Activated CD4-positive, alpha-beta T cell treated with anti-CD3 and anti-CD28 coated beads, Interleukin-2, amount 10 ng/mL, durations not matched to agents 7 days and 5 days (primary cell): ENCODE results near the gene CECR2. TPM values are rescaled to one million over a fixed set of nuclear protein-coding genes. Genes with fewer than 3 reads are reported as not detected.

ENCODE experiments used
- CTCF ChIA-PET: fragments of 350-600 bp; sonication (Branson Sonifier 250); formaldehyde crosslinking; loops from one replicate; lab custom pipeline; 2021; ENCODE audit warnings: antibody characterized with exemption; lab: Charles Lee
- POLR2A ChIA-PET: fragments of 350-600 bp; sonication (Branson Sonifier 250); formaldehyde crosslinking; loops from one replicate; lab custom pipeline; 2021; ENCODE audit warnings: antibody characterized with exemption; lab: Charles Lee
- DNase-seq: peaks from one replicate; pipeline ENCODE4 v3.0.0-alpha.2; 2020
- H3K27ac Mint-ChIP-seq: one replicate; pipeline ENCODE4 v1.8.0; 2021; ENCODE audit warnings: mild to moderate bottlenecking, moderate library complexity, mixed read lengths
- H3K27me3 Mint-ChIP-seq: one replicate; pipeline ENCODE4 v1.8.0; 2021; ENCODE audit warnings: mixed read lengths
- H3K36me3 Mint-ChIP-seq: one replicate; pipeline ENCODE4 v1.8.0; 2021; ENCODE audit warnings: low read depth, mixed read lengths
- H3K4me1 Mint-ChIP-seq: one replicate; pipeline ENCODE4 v1.8.0; 2021; ENCODE audit warnings: mixed read lengths
- H3K4me3 Mint-ChIP-seq: one replicate; pipeline ENCODE4 v1.8.0; 2021; ENCODE audit warnings: mild to moderate bottlenecking, moderate library complexity, mixed read lengths
- H3K9me3 Mint-ChIP-seq: one replicate; pipeline ENCODE4 v1.8.0; 2021; ENCODE audit warnings: mixed read lengths
- total RNA-seq, 2 experiments: library from RNA; stranded (reverse); gene quantifications; one replicate each; pipeline ENCODE4 v1.2.3, GENCODE V29; 2021

Gene CECR2
- total RNA-seq, 2 experiments from 2014 or later: 0.15 TPM; not detected in 1

DNA sequence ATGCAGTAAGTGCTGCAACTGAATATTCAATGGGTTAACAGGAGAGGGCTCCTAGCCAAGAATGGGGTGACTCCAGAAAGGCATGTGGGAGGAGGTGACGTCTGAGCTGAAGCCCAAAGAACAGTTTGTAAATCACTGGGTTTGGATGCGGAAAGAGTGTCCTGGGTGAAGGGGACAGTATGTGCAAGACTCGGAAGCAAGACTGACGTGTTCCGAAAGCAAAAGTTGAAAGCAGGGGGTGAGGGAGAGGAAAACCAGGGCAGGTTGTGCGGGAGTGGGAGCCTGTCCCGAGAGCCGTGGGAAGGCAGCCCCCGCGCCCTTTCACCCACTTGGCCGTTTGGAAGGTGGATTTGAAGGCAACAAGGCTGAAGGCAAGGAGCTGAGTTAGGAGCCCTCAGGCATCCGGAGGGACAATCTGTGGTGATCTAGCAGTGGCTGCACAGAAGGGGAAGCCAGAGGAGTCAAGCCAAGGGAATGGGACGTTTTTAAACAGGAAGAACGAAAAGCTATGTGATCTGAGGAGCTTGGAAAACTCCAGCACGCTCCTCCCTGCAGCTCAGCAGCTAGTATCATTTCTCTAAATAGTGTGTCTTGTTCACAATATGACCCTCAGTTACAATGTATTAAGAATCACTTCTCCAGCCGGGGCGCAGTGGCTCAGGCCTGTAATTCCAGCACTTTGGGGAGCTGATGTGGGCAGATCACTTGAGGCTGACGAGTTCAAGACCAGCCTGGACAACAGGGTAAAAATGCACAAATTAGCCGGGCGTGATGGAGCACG lies 201.8 kb downstream of the CECR2 start:
- DNase-seq: no peak
- ChIA-PET CTCF (interaction anchor here (1.4 kb wide), 1 partner anchor 13 kb away, joined by 3 read pairs; no protein-coding TSS in a partner anchor), POLR2A (no interaction called here)
- no peaks in the 10 kb centered on the region for H3K9me3 Mint-ChIP-seq
- H3K27ac Mint-ChIP-seq: no peak overlapping the region
- no peak overlapping the region for H3K4me3 Mint-ChIP-seq
- no peaks in the 10 kb centered on the region for H3K4me1 Mint-ChIP-seq
- H3K27me3 Mint-ChIP-seq: no peaks in the 10 kb centered on the region
- H3K36me3 Mint-ChIP-seq: no peaks in the 10 kb centered on the region

- H3K4me3 Mint-ChIP-seq: no peak overlapping the region
- H3K27ac Mint-ChIP-seq: no peak overlapping the region
- no peaks in the 10 kb centered on the region for H3K9me3 Mint-ChIP-seq
- ChIA-PET POLR2A (no interaction called here), CTCF (no interaction called here)
- no peaks in the 10 kb centered on the region for H3K36me3 Mint-ChIP-seq
- DNase-seq: no peak
- H3K27me3 Mint-ChIP-seq: no peaks in the 10 kb centered on the region
- H3K4me1 Mint-ChIP-seq: no peaks in the 10 kb centered on the region
These were observed 205.9 kb downstream of the CECR2 start for GRCh38 chr22:17575151-17575550.

GRCh38 chr22:17575681-17576080 lies 206.4 kb downstream of the CECR2 start:
- no peak for DNase-seq
- H3K27me3 Mint-ChIP-seq: no peaks in the 10 kb centered on the region
- H3K27ac Mint-ChIP-seq: no peak overlapping the region
- no peaks in the 10 kb centered on the region for H3K4me1 Mint-ChIP-seq
- H3K4me3 Mint-ChIP-seq: no peak overlapping the region
- CTCF ChIA-PET: interaction anchor here (0.6 kb wide), 1 partner anchor 65 kb away, joined by 3 read pairs; no protein-coding TSS in a partner anchor
- POLR2A ChIA-PET: no interaction called here
- H3K9me3 Mint-ChIP-seq: no peaks in the 10 kb centered on the region
- H3K36me3 Mint-ChIP-seq: no peaks in the 10 kb centered on the region

GRCh38 chr22:17576470-17576869 lies 207.2 kb downstream of the CECR2 start:
- Mint-ChIP-seq H3K9me3 (no peaks in the 10 kb centered on the region), H3K4me3 (no peak overlapping the region), H3K36me3 (no peaks in the 10 kb centered on the region), H3K27ac (no peak overlapping the region), H3K27me3 (no peaks in the 10 kb centered on the region), H3K4me1 (no peaks in the 10 kb centered on the region)
- no peak for DNase-seq
- ChIA-PET CTCF (interaction anchor here (0.6 kb wide), 2 partner anchors 95 to 526 kb away, joined by 3 read pairs; no protein-coding TSS in a partner anchor), POLR2A (no interaction called here)

DNA sequence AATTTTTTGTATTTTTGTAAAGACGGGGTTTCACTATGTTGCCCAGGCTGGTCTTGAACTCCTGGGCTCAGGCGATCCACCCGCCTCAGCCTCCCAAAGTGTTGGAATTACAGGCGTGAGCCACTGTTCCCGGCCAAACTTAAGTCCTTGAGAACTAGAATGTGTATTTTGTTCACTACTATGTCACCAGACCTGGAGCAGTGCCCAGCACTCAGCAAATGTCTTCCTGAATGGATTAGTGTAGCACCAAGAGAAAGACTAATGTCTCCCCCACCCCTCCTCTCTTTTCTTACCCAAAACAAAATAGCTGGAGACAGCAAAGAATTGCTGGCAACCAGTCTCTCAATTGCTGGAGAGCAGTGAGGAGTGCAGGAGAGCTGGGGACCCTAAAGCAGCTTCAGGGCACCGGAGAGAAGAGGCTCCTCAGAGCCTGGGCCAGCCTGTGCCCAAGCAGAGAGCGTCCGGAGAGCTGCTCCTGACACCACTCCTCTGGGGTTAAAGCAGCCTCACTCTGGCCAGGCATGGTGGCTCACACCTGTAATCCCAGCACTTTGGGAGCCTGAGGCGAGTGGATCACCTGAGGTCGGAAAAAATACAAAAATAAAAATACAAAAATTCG lies 209.0 kb downstream of the CECR2 start:
- no peak overlapping the region for H3K4me3 Mint-ChIP-seq
- no peaks in the 10 kb centered on the region for H3K36me3 Mint-ChIP-seq
- no peaks in the 10 kb centered on the region for H3K9me3 Mint-ChIP-seq
- no peak overlapping the region for H3K27ac Mint-ChIP-seq
- DNase-seq: no peak
- POLR2A ChIA-PET: no interaction called here
- CTCF ChIA-PET: no interaction called here
- no peaks in the 10 kb centered on the region for H3K4me1 Mint-ChIP-seq
- H3K27me3 Mint-ChIP-seq: no peaks in the 10 kb centered on the region

- H3K4me1 Mint-ChIP-seq: no peaks in the 10 kb centered on the region
- H3K4me3 Mint-ChIP-seq: no peak overlapping the region
- no peak overlapping the region for H3K27ac Mint-ChIP-seq
- H3K36me3 Mint-ChIP-seq: no peaks in the 10 kb centered on the region
- CTCF ChIA-PET: no interaction called here
- H3K9me3 Mint-ChIP-seq: no peaks in the 10 kb centered on the region
- no peak for DNase-seq
- H3K27me3 Mint-ChIP-seq: no peaks in the 10 kb centered on the region
- POLR2A ChIA-PET: no interaction called here
These were observed 210.3 kb downstream of the CECR2 start for GRCh38 chr22:17579535-17579981.

DNA sequence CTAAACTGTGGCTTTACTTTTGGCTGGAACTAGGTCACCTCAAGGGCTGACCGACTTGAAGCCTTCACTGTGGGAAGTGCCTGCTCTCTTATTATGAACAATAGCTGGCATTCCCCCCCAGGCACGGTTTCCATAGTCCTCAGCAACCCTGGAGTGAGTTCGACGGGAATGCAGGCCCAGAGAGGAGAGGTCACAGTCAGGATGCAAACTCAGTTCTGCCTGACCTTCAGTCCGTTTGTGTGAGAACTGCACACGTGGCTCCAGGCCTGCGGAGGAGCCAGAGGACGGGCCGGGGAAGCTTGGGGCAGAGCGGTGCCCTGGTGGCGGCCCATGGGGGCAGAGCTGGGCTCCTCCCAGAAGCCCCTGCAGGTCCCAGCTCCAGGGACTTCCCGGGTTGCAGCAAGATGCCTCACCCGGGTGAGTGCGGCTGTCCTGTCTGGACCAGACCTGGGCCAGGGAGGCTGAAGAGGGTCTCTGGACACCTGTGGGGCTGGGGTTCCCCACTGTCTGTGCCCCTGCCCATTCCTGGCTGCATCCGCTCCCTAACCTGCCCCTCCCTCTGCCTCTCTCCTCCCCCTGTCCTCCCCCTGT lies 211.3 kb downstream of the CECR2 start:
- no peaks in the 10 kb centered on the region for H3K36me3 Mint-ChIP-seq
- CTCF ChIA-PET: interaction anchor here (1.0 kb wide), 1 partner anchor 15 kb away, joined by 3 read pairs; no protein-coding TSS in a partner anchor

DNA sequence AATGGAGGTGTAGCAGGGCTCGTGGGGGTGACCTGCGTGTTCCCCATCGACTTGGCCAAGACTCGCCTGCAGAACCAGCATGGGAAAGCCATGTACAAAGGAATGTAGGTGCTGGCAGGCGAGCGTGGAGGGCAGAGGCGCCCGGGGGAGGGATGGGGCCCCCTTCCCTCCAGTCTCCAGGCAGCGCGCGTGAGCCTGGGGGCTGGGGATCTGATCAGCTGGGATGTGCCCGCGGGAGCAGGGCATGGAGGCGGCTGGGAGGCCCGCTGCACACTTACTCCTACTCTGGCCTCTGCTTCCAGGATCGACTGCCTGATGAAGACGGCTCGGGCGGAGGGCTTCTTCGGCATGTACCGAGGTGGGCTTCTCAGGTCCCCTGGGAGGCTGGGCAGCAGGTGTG lies 211.8 kb downstream of the CECR2 start:
- Mint-ChIP-seq H3K36me3 (no peaks in the 10 kb centered on the region), H3K27me3 (no peaks in the 10 kb centered on the region), H3K4me1 (no peaks in the 10 kb centered on the region), H3K4me3 (no peak overlapping the region), H3K9me3 (no peaks in the 10 kb centered on the region), H3K27ac (no peak overlapping the region)
- POLR2A ChIA-PET: no interaction called here
- CTCF ChIA-PET: interaction anchor here (1.0 kb wide), 1 partner anchor 15 kb away, joined by 3 read pairs; no protein-coding TSS in a partner anchor
- no peak for DNase-seq

More for the DNA sequence above, 211.3 kb downstream of the CECR2 start:
- POLR2A ChIA-PET: no interaction called here
- DNase-seq: no peak
- no peaks in the 10 kb centered on the region for H3K4me1 Mint-ChIP-seq
- no peak overlapping the region for H3K27ac Mint-ChIP-seq
- H3K9me3 Mint-ChIP-seq: no peaks in the 10 kb centered on the region
- H3K4me3 Mint-ChIP-seq: no peak overlapping the region
- H3K27me3 Mint-ChIP-seq: no peaks in the 10 kb centered on the region

- DNase-seq: no peak
- H3K27me3 Mint-ChIP-seq: no peaks in the 10 kb centered on the region
- H3K9me3 Mint-ChIP-seq: no peaks in the 10 kb centered on the region
- POLR2A ChIA-PET: no interaction called here
- H3K27ac Mint-ChIP-seq: no peak overlapping the region
- no peaks in the 10 kb centered on the region for H3K4me1 Mint-ChIP-seq
- CTCF ChIA-PET: no interaction called here
- no peak overlapping the region for H3K4me3 Mint-ChIP-seq
- no peaks in the 10 kb centered on the region for H3K36me3 Mint-ChIP-seq
These were observed 212.4 kb downstream of the CECR2 start for GRCh38 chr22:17581631-17582030.

GRCh38 chr22:17583151-17583550 lies 213.9 kb downstream of the CECR2 start:
- Mint-ChIP-seq H3K4me3 (no peak overlapping the region), H3K9me3 (no peaks in the 10 kb centered on the region), H3K27me3 (no peaks in the 10 kb centered on the region), H3K4me1 (no peaks in the 10 kb centered on the region), H3K36me3 (no peaks in the 10 kb centered on the region), H3K27ac (no peak overlapping the region)
- POLR2A ChIA-PET: interaction anchor here (0.5 kb wide), 1 partner anchor 27 kb away, joined by 3 read pairs; no protein-coding TSS in a partner anchor
- DNase-seq: no peak
- CTCF ChIA-PET: interaction anchor here (1.3 kb wide), 1 partner anchor 18 kb away, joined by 3 read pairs; no protein-coding TSS in a partner anchor

GRCh38 chr22:17586831-17587440 lies 217.7 kb downstream of the CECR2 start:
- POLR2A ChIA-PET: no interaction called here
- Mint-ChIP-seq H3K4me3 (no peak overlapping the region), H3K36me3 (peaks cover 9% of the 10 kb centered on the region), H3K27ac (no peak overlapping the region), H3K27me3 (no peaks in the 10 kb centered on the region), H3K4me1 (no peaks in the 10 kb centered on the region), H3K9me3 (no peaks in the 10 kb centered on the region)
- no peak for DNase-seq
- CTCF ChIA-PET: interaction anchor here (0.8 kb wide), 1 partner anchor 17 kb away, joined by 5 read pairs; no protein-coding TSS in a partner anchor

DNA sequence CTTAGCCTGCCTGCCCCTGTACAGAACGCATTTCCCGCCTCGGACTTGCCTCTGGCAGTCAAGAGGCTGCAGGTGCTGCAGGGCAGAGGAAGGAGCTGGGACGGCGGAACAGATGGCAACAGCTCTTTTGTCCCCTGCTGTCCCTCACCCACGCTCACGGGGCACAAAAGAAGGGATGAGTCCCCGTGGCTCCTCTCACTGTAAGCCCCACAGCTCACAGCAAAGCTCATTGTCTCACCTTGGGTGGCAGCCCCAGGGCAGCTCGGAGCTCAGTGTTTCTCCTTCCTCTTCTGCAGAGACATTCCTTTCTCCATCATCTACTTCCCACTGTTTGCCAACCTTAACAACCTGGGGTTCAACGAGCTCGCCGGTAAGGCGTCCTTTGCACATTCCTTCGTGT lies 218.4 kb downstream of the CECR2 start:
- H3K4me1 Mint-ChIP-seq: no peaks in the 10 kb centered on the region
- H3K9me3 Mint-ChIP-seq: no peaks in the 10 kb centered on the region
- ChIA-PET CTCF (interaction anchor here (0.8 to 1.0 kb wide), 2 partner anchors 10 to 16 kb away, joined by 3 to 5 read pairs; no protein-coding TSS in a partner anchor), POLR2A (no interaction called here)
- H3K27ac Mint-ChIP-seq: no peak overlapping the region
- no peaks in the 10 kb centered on the region for H3K27me3 Mint-ChIP-seq
- no peak for DNase-seq
- H3K4me3 Mint-ChIP-seq: no peak overlapping the region
- peaks cover 15% of the 10 kb centered on the region for H3K36me3 Mint-ChIP-seq
